ENCODE data around the gene THUMPD2.

The THUMPD2 gene

DNA sequence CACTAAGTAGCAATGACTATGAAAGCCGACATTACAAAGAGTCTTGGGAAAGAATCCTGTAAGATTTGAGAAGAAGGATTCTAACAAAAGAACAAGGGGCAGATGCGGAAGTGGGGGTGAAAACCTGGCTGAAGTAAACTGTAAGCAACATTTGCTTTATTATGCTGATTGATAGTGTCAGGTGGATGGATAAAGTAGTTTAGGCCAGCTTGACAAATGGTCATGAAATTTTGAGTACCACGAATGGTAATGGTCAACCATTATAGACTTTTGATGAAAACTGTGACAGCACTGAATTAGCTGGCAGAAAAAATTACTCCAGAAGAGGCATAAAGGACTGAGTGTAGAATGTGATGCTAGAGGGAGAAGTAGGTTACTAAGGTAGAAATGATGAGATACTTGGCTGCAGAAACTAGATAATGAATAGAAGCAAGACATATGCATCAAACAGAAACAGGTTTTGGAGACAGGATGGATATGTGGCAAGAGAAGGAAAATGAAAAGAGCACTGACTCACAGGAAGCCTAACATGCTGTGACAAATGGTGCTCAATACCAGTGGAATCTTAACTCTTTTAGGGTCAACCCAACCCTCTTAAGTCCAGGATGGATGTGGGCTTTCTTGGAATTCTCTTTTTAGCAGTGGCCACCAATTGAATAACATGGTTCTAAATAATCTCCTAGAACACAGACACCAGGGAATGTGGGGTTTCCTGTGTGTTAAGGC is 6.8 kb downstream of the THUMPD2 start:
- ChIA-PET POLR2A (no interaction called here), CTCF (no interaction called here)
- DNase-seq (ENCODE audit: extremely low spot score) = no peak
- TF ChIP-seq SP1 (IDR thresholded peaks at IDR 0.05) = no peak

- DNase-seq (ENCODE audit: extremely low spot score) = no peak
- POLR2A ChIA-PET = no interaction called here
- TF ChIP-seq ARNT (IDR thresholded peaks at IDR 0.05) = no peak
- TF ChIP-seq FOXK2 (IDR thresholded peaks at IDR 0.05) = no peak
- no peak for TF ChIP-seq ZNF384 (IDR thresholded peaks at IDR 0.05)
- TF ChIP-seq SP1 (IDR thresholded peaks at IDR 0.05) = no peak
- TF ChIP-seq TARDBP (IDR thresholded peaks at IDR 0.05) = no peak
- TF ChIP-seq FOXM1 (IDR thresholded peaks at IDR 0.05; ENCODE audit: borderline replicate concordance) = no peak
- no peak for TF ChIP-seq ELF4 (IDR thresholded peaks at IDR 0.05)
- TF ChIP-seq HDGF (IDR thresholded peaks at IDR 0.05; ENCODE audit: borderline replicate concordance) = no peak
- TF ChIP-seq NFRKB (IDR thresholded peaks at IDR 0.05) = no peak
- TF ChIP-seq L3MBTL2 (conservative IDR thresholded peaks at IDR 0.05) = no peak
- TF ChIP-seq, protein P1, sequence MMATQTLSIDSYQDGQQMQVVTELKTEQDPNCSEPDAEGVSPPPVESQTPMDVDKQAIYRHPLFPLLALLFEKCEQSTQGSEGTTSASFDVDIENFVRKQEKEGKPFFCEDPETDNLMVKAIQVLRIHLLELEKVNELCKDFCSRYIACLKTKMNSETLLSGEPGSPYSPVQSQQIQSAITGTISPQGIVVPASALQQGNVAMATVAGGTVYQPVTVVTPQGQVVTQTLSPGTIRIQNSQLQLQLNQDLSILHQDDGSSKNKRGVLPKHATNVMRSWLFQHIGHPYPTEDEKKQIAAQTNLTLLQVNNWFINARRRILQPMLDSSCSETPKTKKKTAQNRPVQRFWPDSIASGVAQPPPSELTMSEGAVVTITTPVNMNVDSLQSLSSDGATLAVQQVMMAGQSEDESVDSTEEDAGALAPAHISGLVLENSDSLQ (IDR thresholded peaks at IDR 0.05) = no peak
- no peak for TF ChIP-seq FOXA1 (IDR thresholded peaks at IDR 0.05)
- no peak for TF ChIP-seq SUZ12 (IDR thresholded peaks at IDR 0.05)
- CTCF ChIA-PET = no interaction called here
Measured at GRCh38 chr2:39762448-39762847, 16.6 kb downstream of the THUMPD2 start.

- POLR2A ChIA-PET = no interaction called here
- TF ChIP-seq BHLHE40 (IDR thresholded peaks at IDR 0.05; ENCODE audit: borderline replicate concordance) (no peak), L3MBTL2 (conservative IDR thresholded peaks at IDR 0.05) (no peak), SUZ12 (IDR thresholded peaks at IDR 0.05) (no peak), ZNF384 (IDR thresholded peaks at IDR 0.05) (no peak), FOXA1 (IDR thresholded peaks at IDR 0.05) (no peak)
- CTCF ChIA-PET = no interaction called here
Measured at GRCh38 chr2:39757156-39757555, 21.9 kb downstream of the THUMPD2 start.

DNA sequence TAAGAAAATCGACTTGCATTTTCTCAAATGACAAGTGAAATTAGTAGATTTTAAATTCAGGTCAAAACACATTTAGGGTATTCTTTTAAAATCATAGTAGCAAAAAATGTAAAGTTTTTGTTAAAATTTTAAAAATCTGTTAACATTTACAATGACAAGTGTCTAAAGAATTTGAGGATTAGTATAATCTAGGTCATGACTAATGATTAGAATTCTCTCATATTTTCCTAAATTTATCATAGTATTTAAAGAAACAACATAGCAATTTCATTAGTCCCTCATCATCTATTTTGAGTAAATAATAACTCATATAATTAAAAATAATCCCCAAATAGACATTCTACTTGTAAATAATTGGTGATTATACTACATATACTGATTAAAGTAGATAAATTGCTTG is 23.6 kb downstream of the THUMPD2 start:
- POLR2A ChIA-PET = no interaction called here

More at GRCh38 chr2:39757156-39757555, 21.9 kb downstream of the THUMPD2 start:
- no peak for DNase-seq (ENCODE audit: extremely low spot score)

GRCh38 chr2:39743269-39743776 is 35.7 kb downstream of the THUMPD2 start:
- TF ChIP-seq FOXK2 (IDR thresholded peaks at IDR 0.05) (no peak), ARNT (IDR thresholded peaks at IDR 0.05) (no peak), FOXA1 (IDR thresholded peaks at IDR 0.05) (no peak), ZNF384 (IDR thresholded peaks at IDR 0.05) (no peak), NFRKB (IDR thresholded peaks at IDR 0.05) (no peak), BHLHE40 (IDR thresholded peaks at IDR 0.05; ENCODE audit: borderline replicate concordance) (no peak), SUZ12 (IDR thresholded peaks at IDR 0.05) (no peak), FOXM1 (IDR thresholded peaks at IDR 0.05; ENCODE audit: borderline replicate concordance) (no peak), SP1 (IDR thresholded peaks at IDR 0.05) (no peak), L3MBTL2 (conservative IDR thresholded peaks at IDR 0.05) (no peak), LEF1 (IDR thresholded peaks at IDR 0.05; ENCODE audit: borderline replicate concordance) (no peak), CTBP1 (IDR thresholded peaks at IDR 0.05; ENCODE audit: borderline replicate concordance) (no peak), TARDBP (IDR thresholded peaks at IDR 0.05) (no peak), ELF4 (IDR thresholded peaks at IDR 0.05) (no peak)
- TF ChIP-seq, protein P1 (IDR thresholded peaks at IDR 0.05) = no peak
- POLR2A ChIA-PET = no interaction called here
- CTCF ChIA-PET = no interaction called here
- DNase-seq (ENCODE audit: extremely low spot score) = no peak

More for the DNA sequence above, 23.6 kb downstream of the THUMPD2 start:
- TF ChIP-seq SP1 (IDR thresholded peaks at IDR 0.05) (no peak), NFRKB (IDR thresholded peaks at IDR 0.05) (no peak), SUZ12 (IDR thresholded peaks at IDR 0.05) (no peak), L3MBTL2 (conservative IDR thresholded peaks at IDR 0.05) (no peak), FOXK2 (IDR thresholded peaks at IDR 0.05) (no peak), FOXA1 (IDR thresholded peaks at IDR 0.05) (no peak), ARNT (IDR thresholded peaks at IDR 0.05) (no peak), BHLHE40 (IDR thresholded peaks at IDR 0.05; ENCODE audit: borderline replicate concordance) (no peak)
- CTCF ChIA-PET = no interaction called here
- no peak for DNase-seq (ENCODE audit: extremely low spot score)

GRCh38 chr2:39741871-39742270 is 37.2 kb downstream of the THUMPD2 start:
- TF ChIP-seq CTBP1 (IDR thresholded peaks at IDR 0.05; ENCODE audit: borderline replicate concordance) (no peak), HDGF (IDR thresholded peaks at IDR 0.05; ENCODE audit: borderline replicate concordance) (no peak), LEF1 (IDR thresholded peaks at IDR 0.05; ENCODE audit: borderline replicate concordance) (no peak), FOXM1 (IDR thresholded peaks at IDR 0.05; ENCODE audit: borderline replicate concordance) (no peak), L3MBTL2 (conservative IDR thresholded peaks at IDR 0.05) (no peak), FOXA1 (IDR thresholded peaks at IDR 0.05) (no peak)
- no peak for DNase-seq (ENCODE audit: extremely low spot score)
- POLR2A ChIA-PET = no interaction called here
- CTCF ChIA-PET = no interaction called here

- DNase-seq (ENCODE audit: extremely low spot score) = no peak
- TF ChIP-seq ARNT (IDR thresholded peaks at IDR 0.05) = no peak
- TF ChIP-seq NFRKB (IDR thresholded peaks at IDR 0.05) = no peak
- TF ChIP-seq FOXA1 (IDR thresholded peaks at IDR 0.05) = no peak
- no peak for TF ChIP-seq SUZ12 (IDR thresholded peaks at IDR 0.05)
- TF ChIP-seq L3MBTL2 (conservative IDR thresholded peaks at IDR 0.05) = no peak
- no peak for TF ChIP-seq HDGF (IDR thresholded peaks at IDR 0.05; ENCODE audit: borderline replicate concordance)
- no peak for TF ChIP-seq FOXK2 (IDR thresholded peaks at IDR 0.05)
- TF ChIP-seq ZNF384 (IDR thresholded peaks at IDR 0.05) = no peak
- no peak for TF ChIP-seq TARDBP (IDR thresholded peaks at IDR 0.05)
- no peak for TF ChIP-seq LEF1 (IDR thresholded peaks at IDR 0.05; ENCODE audit: borderline replicate concordance)
- TF ChIP-seq, protein P1 (IDR thresholded peaks at IDR 0.05) = no peak
- no peak for TF ChIP-seq ELF4 (IDR thresholded peaks at IDR 0.05)
- TF ChIP-seq CTBP1 (IDR thresholded peaks at IDR 0.05; ENCODE audit: borderline replicate concordance) = no peak
- ChIA-PET CTCF (interaction anchor here (1.0 kb wide), 1 partner anchor 10 kb away, joined by 3 read pairs; no protein-coding TSS in a partner anchor), POLR2A (no interaction called here)
Measured at GRCh38 chr2:39739386-39739785, 39.7 kb downstream of the THUMPD2 start.

Measured in HEK293T (cell line).